ENCODE data around the gene DSC2.

GRCh38 chr18:31100436-31101182 is 1.6 kb downstream of the DSC2 start:
- TF ChIP-seq, protein P1, sequence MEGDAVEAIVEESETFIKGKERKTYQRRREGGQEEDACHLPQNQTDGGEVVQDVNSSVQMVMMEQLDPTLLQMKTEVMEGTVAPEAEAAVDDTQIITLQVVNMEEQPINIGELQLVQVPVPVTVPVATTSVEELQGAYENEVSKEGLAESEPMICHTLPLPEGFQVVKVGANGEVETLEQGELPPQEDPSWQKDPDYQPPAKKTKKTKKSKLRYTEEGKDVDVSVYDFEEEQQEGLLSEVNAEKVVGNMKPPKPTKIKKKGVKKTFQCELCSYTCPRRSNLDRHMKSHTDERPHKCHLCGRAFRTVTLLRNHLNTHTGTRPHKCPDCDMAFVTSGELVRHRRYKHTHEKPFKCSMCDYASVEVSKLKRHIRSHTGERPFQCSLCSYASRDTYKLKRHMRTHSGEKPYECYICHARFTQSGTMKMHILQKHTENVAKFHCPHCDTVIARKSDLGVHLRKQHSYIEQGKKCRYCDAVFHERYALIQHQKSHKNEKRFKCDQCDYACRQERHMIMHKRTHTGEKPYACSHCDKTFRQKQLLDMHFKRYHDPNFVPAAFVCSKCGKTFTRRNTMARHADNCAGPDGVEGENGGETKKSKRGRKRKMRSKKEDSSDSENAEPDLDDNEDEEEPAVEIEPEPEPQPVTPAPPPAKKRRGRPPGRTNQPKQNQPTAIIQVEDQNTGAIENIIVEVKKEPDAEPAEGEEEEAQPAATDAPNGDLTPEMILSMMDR (IDR thresholded peaks at IDR 0.05) = no peak
- TF ChIP-seq POLR2A (IDR thresholded peaks at IDR 0.05) = no peak
